ENCODE data around the gene MZB1.

MZB1 gene, protein sequence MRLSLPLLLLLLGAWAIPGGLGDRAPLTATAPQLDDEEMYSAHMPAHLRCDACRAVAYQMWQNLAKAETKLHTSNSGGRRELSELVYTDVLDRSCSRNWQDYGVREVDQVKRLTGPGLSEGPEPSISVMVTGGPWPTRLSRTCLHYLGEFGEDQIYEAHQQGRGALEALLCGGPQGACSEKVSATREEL

DNA sequence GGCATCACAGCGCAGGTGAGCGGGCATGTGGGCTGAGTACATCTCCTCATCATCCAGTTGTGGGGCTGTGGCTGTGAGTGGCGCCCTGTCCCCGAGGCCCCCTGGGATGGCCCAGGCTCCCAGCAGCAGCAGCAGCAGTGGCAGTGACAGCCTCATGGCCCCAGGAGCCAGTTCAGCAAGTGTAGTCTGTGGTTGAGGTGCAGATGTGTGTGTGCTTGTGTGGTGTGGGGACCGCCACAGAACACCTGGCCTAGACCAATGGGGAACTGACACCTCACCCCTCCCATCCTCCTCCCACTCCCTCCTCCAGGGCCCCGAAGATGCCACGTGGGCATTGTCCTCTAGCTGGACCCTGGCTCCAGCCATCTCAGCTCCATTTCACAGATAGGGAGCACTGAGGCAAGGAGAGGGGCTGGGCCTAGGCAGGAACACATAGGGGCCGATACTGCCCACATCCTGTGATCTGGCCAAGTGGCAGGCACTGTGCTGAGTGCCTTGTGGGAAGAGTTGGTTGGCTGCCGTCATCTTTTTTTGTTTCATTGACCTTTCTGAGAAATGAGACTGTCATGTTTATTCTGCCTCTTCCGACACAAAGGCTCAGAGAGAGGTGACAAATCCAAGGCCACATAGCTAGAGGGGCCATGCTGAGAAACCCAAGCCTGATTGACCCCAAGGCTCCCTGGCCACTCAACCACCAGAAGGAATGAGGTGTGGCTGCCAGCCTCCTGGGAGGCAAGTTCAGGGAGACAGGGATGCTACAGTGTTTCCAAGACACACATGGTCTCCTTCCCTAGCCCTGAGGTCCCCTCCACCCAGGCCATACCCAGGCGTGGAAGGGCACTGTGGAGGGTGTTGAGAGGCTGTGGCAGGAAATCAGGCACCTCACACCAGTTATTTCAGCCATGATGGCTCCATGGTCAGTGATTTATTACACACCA is at the start of gene MZB1:
Gene MZB1, minus strand, starts transcription at position 213 of the 938 bp plus-strand sequence. Its CDS starts 57 bp downstream, at position 156.
- peak in 1 of 2 donors; percentile 63 for DNase-seq (ENCODE audit: low read depth in 2 of 2, low spot score in 1 of 2)

DNA sequence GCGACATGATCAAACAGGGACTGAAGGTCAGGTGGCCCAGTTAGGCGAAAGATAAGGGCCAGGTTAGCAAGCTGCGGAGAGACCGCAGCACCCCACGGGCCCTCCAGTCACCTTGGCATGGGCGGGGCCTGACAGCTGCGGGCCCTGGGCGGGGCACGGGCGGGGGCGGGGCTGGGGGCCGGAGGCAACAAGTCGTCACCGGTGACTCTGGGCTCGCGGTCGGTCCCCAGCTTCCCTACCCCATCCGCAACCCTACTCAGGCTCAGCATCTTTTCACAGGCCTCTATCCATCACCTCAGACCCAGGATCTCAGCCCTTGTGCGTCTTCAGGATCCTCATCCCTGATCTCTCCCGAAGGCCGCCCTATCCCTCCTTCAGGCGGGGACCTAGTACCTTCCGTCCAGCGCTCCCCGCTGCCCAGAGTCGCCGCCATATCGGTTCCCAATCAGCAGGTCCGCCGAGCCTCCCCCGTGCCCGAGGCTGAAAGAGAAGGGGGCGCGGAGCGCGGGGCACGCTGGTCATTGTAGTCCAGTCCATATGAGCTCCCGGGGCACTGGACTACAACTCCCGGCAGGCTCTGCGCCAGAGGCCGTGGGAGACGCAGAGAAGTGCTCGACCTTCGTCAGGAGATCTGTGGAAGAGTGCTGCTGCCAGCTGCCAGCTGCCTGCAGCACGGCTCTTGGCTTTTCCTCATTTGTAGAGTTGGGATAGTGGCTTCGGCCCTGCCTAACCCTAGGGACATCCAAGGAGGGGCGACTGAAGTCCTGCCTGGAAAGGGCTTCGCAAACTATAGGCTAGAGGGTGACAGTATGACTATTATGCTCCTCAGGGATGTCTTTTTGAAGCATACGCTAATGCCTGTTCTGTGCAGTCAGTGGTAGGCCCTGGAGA is 49.5 kb upstream of the MZB1 start, which contains the start of gene DNAJC18:
Gene DNAJC18, minus strand, starts transcription at position 513 of the 891 bp plus-strand sequence. Its CDS starts 80 bp downstream, at position 433.
- DNase-seq (ENCODE audit: low read depth in 2 of 2, low spot score in 1 of 2) = peak; percentile 68 to 76

DNA sequence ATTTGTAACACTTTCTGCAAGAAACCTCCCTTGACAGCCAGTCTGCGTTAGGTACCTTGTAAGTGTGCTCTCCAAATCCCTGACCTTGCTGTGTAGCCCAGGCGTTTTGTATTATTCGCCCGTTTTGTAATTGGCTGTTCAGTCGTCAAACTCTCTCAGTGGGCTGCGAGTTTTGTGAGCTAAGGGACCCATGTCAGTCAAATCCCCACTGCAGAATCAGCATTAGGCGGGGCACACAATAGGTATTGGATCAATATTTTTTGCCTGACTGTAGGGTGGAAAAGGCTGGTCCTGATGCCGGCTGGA is 48.9 kb upstream of the MZB1 start:
- DNase-seq (ENCODE audit: low read depth in 2 of 2, low spot score in 1 of 2) = no peak

DNA sequence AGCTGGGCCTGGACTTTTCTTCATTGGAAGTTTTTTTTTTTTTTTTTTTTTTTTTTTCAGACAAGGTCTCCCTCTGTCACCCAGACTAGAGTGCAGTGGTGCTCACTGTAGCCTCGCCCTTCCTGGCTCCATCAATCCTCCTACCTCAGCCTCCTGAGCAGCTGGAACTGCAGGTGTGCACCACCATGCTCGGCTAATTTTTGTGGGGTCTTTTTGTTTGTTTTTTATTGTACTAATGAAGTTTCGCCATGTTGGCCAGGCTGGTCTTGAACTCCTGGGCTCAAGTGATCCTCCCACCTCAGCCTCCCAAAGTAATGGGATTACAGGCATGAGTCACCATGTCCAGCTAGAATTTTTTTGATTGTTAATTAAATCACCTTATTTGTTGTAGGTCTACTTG is 46.0 kb upstream of the MZB1 start:
- no peak for DNase-seq (ENCODE audit: low read depth in 2 of 2, low spot score in 1 of 2)

GRCh38 chr5:139431706-139432105 is 42.0 kb upstream of the MZB1 start:
- no peak for DNase-seq (ENCODE audit: low read depth in 2 of 2, low spot score in 1 of 2)

DNA sequence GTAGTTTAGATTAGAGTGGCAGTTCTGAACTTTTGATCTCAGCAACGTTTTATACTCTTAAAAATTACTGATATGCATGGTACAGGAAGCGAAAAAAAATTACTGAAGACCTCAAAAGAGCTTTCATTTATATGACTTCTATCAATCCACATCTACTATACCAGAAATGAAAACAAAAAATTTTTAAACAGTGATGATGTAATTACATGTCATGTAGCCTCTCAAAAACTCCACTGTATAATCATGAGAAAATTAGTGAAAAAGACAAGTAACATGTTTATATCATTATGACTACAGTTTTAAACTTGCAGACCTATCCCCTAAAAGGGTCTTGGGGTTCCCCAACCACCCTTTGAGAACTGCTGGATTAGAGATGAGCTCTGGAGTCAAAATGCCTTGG is 40.3 kb upstream of the MZB1 start:
- DNase-seq (ENCODE audit: low read depth in 2 of 2, low spot score in 1 of 2) = no peak

- DNase-seq (ENCODE audit: low read depth in 2 of 2, low spot score in 1 of 2) = no peak
Observed at GRCh38 chr5:139426203-139426885, 36.6 kb upstream of the MZB1 start.

- no peak for DNase-seq (ENCODE audit: low read depth in 2 of 2, low spot score in 1 of 2)
Observed at GRCh38 chr5:139425497-139425896, 35.8 kb upstream of the MZB1 start.

GRCh38 chr5:139422307-139422893 is 32.7 kb upstream of the MZB1 start:
- no peak for DNase-seq (ENCODE audit: low read depth in 2 of 2, low spot score in 1 of 2)

GRCh38 chr5:139419226-139420192 is 29.8 kb upstream of the MZB1 start:
- DNase-seq (ENCODE audit: low read depth in 2 of 2, low spot score in 1 of 2) = no peak

DNA sequence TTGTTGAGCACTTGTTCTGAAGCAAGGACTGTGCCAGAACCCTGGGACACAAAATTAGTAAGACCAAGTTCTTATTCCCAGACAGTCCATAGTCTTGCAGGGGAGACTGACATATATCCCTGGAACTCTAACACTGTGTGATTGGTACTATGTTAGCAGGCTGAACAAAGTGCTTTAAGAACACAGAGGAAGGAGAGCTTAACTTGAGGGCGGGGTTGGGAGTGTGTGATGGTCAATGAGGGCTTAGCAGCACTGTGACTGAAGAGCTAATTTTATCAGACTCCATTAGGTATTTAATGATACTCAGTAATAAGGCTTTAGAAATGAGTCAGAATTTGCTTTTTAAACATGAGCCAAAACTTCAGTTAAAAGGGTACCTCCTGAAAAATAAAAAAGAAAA is 29.1 kb upstream of the MZB1 start:
- DNase-seq (ENCODE audit: low read depth in 2 of 2, low spot score in 1 of 2) = no peak

DNA sequence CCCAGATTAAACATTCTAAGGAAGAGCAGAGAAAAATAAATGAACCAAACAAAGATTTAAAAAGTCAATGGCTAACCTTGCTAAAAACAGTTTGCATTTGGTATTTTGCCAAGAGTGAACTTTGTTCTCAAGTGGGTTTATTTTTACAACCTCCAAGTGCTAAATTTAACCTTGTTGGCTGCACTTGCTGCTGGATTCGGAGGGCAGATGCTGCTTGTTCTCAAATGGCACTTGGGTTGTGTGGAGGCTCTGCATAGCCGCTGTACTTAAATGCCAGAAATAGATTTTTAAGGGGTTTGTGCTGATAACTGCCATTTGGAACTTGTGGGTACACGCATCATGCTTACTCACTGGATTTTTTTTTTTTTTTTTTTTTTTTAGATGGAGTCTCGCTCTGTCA is 27.5 kb upstream of the MZB1 start:
- no peak for DNase-seq (ENCODE audit: low read depth in 2 of 2, low spot score in 1 of 2)

DNA sequence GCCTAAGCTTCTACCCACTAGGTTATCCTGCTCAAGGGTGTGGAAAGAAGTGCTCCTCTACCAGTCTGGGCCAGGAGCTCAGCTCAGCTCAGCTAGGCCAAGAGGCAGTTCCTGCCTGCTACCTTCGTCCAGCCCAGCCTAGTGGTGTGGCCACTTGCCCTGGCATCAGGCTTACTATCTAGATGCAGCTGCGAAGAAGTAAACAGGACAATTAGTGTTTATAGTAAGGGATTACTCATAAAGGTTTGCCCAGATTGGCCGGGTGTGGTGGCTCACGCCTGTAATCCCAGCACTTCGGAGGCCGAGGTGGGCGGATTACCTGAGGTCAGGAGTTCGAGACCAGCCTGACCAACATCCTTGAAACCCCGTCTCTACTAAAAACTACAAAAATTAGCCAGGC is 26.9 kb upstream of the MZB1 start:
- DNase-seq (ENCODE audit: low read depth in 2 of 2, low spot score in 1 of 2) = no peak

DNA sequence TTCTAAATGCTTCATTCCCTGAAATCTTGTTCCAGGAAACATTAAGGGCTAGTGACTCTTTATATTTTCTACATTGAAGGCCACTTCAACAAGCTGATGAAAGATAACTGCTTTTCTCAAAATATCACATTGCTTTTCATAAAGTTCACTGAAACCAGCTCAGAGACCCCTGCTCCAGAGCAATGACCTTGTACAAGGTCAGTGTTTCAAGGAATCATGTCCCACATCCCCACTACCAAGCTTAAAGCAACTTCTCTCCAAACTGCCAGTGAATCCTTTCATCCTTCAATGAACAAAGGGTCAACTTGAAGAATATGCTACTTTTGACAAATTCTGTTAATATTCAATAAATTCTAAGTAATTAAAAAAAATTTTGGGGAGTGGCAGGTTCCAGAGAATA is 26.2 kb upstream of the MZB1 start:
- DNase-seq (ENCODE audit: low read depth in 2 of 2, low spot score in 1 of 2) = no peak

DNA sequence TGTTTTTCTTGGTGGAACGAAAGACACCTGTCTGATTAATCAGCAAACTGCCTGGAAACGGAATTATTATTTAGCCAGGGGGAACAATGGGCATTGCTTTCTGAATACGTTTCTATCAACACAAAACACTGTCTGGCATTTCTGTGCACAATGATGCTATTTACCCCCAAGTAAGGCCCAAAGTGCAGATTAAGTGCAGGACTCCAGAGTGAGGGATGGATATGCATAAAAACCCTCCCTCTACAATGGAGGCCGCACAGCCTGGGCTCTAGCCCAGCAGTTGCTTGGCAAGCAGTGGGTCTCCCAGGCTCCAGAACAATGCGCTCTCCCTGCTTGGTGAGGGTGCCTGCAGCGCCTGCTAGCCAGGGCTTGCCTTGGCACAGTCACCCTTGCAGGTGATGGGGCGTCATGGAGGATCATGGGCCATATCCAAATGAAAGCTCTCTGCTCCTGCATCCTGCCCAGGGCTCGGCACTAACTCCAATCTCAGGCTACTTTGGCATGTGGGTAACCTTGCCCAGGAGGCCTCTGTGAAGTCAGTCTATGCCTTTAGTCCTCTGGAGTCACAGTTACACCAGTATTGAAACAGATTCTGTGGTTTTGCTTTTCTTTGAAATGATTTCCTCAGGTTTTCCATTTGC is 25.6 kb upstream of the MZB1 start:
- DNase-seq (ENCODE audit: low read depth in 2 of 2, low spot score in 1 of 2) = no peak

DNA sequence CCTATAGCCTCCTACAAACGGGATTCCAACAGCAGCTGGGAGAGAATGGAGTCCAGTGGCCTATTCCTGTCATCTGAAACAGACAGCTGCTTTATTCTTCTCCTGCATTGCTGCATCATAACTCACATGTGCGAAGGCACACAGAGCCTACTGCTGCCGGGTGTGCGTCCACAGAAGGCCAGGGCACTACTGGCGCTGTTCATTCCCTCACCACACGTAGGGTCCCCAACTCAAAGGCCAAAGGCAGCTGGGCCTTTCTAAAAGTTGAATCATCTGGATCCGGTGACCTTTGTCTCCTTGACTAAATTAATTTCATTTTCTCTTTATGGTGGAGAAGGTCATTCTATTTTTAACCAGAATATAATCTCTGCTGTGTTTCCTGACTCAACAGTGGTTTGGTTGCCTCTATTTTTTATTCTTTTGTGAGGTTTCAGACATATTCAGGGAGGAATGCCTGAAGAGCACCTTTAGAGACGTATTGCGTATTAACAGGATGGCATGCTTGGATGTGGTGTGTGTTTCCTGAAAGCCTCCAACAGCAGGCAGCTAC is 24.9 kb upstream of the MZB1 start:
- no peak for DNase-seq (ENCODE audit: low read depth in 2 of 2, low spot score in 1 of 2)

GRCh38 chr5:139413963-139414362 is 24.2 kb upstream of the MZB1 start:
- DNase-seq (ENCODE audit: low read depth in 2 of 2, low spot score in 1 of 2) = no peak

DNA sequence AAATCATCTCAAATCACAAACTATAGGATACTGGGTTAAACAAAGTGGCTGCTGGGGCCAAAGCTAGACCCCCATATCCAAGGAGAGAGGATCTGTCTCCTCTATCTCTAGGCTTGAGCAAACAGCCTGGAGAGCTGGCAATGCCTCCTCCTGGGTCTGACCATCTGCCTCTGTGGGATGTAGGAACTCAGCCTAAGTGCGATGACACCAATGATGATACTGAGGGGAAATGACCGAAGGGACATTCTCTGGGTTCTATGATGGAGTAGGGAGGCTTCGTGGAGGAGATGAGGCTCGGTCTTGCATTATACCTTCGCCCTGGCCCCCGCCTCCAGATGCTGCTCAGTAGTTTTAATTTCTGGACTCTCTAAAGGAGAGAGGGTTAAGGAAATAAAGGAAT is 23.4 kb upstream of the MZB1 start:
- no peak for DNase-seq (ENCODE audit: low read depth in 2 of 2, low spot score in 1 of 2)
